Activated T-cell treated with anti-CD3 and anti-CD28 coated beads, Interleukin-2, amount 50 U/mL, for 72 hours (primary cell): ENCODE results near the gene ATP2A2. TPM values are rescaled to one million over a fixed set of nuclear protein-coding genes. Genes with fewer than 3 reads are reported as not detected.
"Not testable (repeated sequence)": the region's sequence is repeated elsewhere in the genome, so short reads cannot be mapped to it uniquely, and the experiment has no call there.

Experiments used
- ATAC-seq, 2 donors: fragments of 150-1000 bp; cut with Tn5 transposase; replicated peaks in 1 of 2; 2 replicates each; pipeline ENCODE4 v1.10.0; 2021; ENCODE audit warnings: moderate library complexity in 2 of 2, mild to moderate bottlenecking in 1 of 2
- DNase-seq, 2 donors: peaks; one replicate each; pipeline ENCODE4 v3.0.0; 2021 to 2022; ENCODE audit warnings: mixed read lengths in 1 of 2
- H3K27ac Mint-ChIP-seq: one replicate; pipeline ENCODE4 v1.8.0; 2022; ENCODE audit warnings: mild to moderate bottlenecking, moderate library complexity, mixed read lengths
- H3K27me3 Mint-ChIP-seq: one replicate; pipeline ENCODE4 v1.8.0; 2022; ENCODE audit warnings: low read depth, mixed read lengths
- H3K36me3 Mint-ChIP-seq, 2 donors: one replicate each; pipeline ENCODE4 v1.8.0; 2022; ENCODE audit warnings: mixed read lengths in 2 of 2, mild to moderate bottlenecking in 1 of 2; ENCODE audit not compliant: insufficient read depth in 2 of 2
- H3K4me1 Mint-ChIP-seq: one replicate; pipeline ENCODE4 v1.8.0; 2022; ENCODE audit warnings: low read depth, mixed read lengths
- H3K4me3 Mint-ChIP-seq, 2 donors: one replicate each; pipeline ENCODE4 v1.8.0; 2022; ENCODE audit warnings: mild to moderate bottlenecking in 2 of 2, mixed read lengths in 2 of 2, moderate library complexity in 2 of 2
- H3K9me3 Mint-ChIP-seq, 2 donors: one replicate each; pipeline ENCODE4 v1.8.0; 2022; ENCODE audit warnings: mixed read lengths in 2 of 2
- total RNA-seq, 2 donors: library from RNA; stranded (reverse); gene quantifications; one replicate each; pipeline ENCODE4 v1.2.3, GENCODE V29; 2022

ATP2A2 gene
- total RNA-seq, 2 donors from 2014 or later = 106 to 127 TPM

- H3K4me3 Mint-ChIP-seq = no peak overlapping the region
- DNase-seq (no peak), ATAC-seq (no peak)
- no peaks in the 10 kb centered on the region for H3K4me1 Mint-ChIP-seq
- H3K27me3 Mint-ChIP-seq = no peaks in the 10 kb centered on the region
- no peak overlapping the region for H3K27ac Mint-ChIP-seq
- H3K9me3 Mint-ChIP-seq = no peaks in the 10 kb centered on the region
- H3K36me3 Mint-ChIP-seq = no peaks in the 10 kb centered on the region
Measured at GRCh38 chr12:110249716-110250225, 31.3 kb upstream of the ATP2A2 start.

- Mint-ChIP-seq H3K4me1 (no peaks in the 10 kb centered on the region), H3K4me3 (no peak overlapping the region), H3K27ac (no peak overlapping the region), H3K36me3 (no peaks in the 10 kb centered on the region), H3K27me3 (no peaks in the 10 kb centered on the region), H3K9me3 (no peaks in the 10 kb centered on the region)
- DNase-seq (no peak), ATAC-seq (no peak)
Measured at GRCh38 chr12:110251381-110251780, 29.7 kb upstream of the ATP2A2 start.

- ATAC-seq (no peak), DNase-seq (no peak)
- H3K4me1 Mint-ChIP-seq = no peaks in the 10 kb centered on the region
- no peaks in the 10 kb centered on the region for H3K36me3 Mint-ChIP-seq
- H3K27me3 Mint-ChIP-seq = no peaks in the 10 kb centered on the region
- H3K4me3 Mint-ChIP-seq = no peak overlapping the region
- no peak overlapping the region for H3K27ac Mint-ChIP-seq
- H3K9me3 Mint-ChIP-seq = no peaks in the 10 kb centered on the region
Measured at GRCh38 chr12:110252716-110253115, 28.3 kb upstream of the ATP2A2 start.

GRCh38 chr12:110253176-110253575 is 27.9 kb upstream of the ATP2A2 start:
- H3K27ac Mint-ChIP-seq = no peak overlapping the region
- H3K36me3 Mint-ChIP-seq = no peaks in the 10 kb centered on the region
- H3K4me3 Mint-ChIP-seq = no peak overlapping the region
- H3K27me3 Mint-ChIP-seq = no peaks in the 10 kb centered on the region
- H3K9me3 Mint-ChIP-seq = no peaks in the 10 kb centered on the region
- DNase-seq (no peak), ATAC-seq (no peak)
- no peaks in the 10 kb centered on the region for H3K4me1 Mint-ChIP-seq

DNA sequence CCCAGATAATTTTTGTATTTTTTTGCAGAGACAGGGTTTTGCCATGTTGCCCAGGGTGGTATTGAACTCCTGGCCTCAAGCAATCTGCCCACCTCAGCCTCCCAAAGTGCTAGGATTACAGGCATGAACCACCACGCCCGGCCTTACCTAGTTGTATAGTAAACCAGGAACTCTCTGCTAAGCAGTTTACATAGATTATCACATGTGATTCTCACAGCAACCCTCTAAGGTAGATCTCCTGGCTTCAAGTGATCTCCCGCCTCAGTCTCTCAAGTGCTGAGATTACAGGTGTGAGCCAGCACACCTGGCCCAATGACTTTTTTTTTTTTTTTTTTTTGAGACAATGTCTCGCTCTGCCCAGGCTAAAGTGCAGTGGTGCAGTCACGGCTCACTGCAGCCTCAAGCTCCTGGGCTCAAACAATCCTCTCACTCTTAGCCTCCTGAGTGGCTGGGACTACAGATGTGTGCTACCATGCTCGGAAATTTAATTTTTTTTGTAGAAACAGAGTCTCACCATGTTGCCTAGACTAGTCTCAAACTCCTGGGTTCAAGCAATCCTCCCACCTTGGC is 26.0 kb upstream of the ATP2A2 start:
- no peak for DNase-seq
- no peak for ATAC-seq
- Mint-ChIP-seq H3K4me1 (no peaks in the 10 kb centered on the region), H3K36me3 (no peaks in the 10 kb centered on the region), H3K4me3 (no peak overlapping the region), H3K27me3 (no peaks in the 10 kb centered on the region), H3K9me3 (no peaks in the 10 kb centered on the region), H3K27ac (no peak overlapping the region)

DNA sequence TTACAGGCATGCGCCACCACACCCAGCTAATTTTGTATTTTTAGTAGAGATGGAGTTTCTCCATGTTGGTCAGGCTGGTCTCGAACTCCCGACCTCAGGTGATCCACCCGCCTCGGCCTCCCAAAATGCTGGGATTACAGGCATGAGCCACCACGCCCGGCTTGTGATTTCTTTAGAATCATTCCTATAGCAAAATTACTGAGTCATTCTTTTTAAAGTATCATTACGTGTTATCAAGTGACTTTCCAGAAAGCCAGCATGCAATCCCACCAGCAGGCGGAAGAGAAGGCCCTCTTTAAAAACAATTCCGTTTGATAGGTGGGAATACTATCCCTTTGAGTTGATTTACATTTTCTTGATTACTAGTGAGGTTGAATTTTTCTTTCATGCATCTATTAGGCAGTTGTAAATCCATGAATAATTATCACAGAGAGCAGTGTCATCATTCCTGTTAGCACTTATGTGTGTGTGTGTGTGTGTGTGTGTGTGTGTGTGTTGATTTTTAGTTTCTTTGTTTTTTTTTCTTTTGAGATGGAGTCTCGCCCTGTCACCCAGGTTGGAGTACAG is 25.1 kb upstream of the ATP2A2 start:
- not testable (repeated sequence) for H3K4me3 Mint-ChIP-seq, H3K27ac Mint-ChIP-seq, H3K9me3 Mint-ChIP-seq, DNase-seq, H3K36me3 Mint-ChIP-seq, ATAC-seq, H3K27me3 Mint-ChIP-seq, H3K4me1 Mint-ChIP-seq

GRCh38 chr12:110256780-110257431 is 24.1 kb upstream of the ATP2A2 start:
- Mint-ChIP-seq H3K27ac (no peak overlapping the region), H3K4me1 (no peaks in the 10 kb centered on the region), H3K4me3 (no peak overlapping the region), H3K9me3 (no peaks in the 10 kb centered on the region), H3K36me3 (no peaks in the 10 kb centered on the region), H3K27me3 (no peaks in the 10 kb centered on the region)
- ATAC-seq = no peak
- no peak for DNase-seq

GRCh38 chr12:110258466-110258865 is 22.6 kb upstream of the ATP2A2 start:
- no peaks in the 10 kb centered on the region for H3K36me3 Mint-ChIP-seq
- no peak for DNase-seq
- H3K9me3 Mint-ChIP-seq = no peaks in the 10 kb centered on the region
- H3K27me3 Mint-ChIP-seq = no peaks in the 10 kb centered on the region
- no peak overlapping the region for H3K4me3 Mint-ChIP-seq
- no peak overlapping the region for H3K27ac Mint-ChIP-seq
- ATAC-seq = no peak
- H3K4me1 Mint-ChIP-seq = no peaks in the 10 kb centered on the region

DNA sequence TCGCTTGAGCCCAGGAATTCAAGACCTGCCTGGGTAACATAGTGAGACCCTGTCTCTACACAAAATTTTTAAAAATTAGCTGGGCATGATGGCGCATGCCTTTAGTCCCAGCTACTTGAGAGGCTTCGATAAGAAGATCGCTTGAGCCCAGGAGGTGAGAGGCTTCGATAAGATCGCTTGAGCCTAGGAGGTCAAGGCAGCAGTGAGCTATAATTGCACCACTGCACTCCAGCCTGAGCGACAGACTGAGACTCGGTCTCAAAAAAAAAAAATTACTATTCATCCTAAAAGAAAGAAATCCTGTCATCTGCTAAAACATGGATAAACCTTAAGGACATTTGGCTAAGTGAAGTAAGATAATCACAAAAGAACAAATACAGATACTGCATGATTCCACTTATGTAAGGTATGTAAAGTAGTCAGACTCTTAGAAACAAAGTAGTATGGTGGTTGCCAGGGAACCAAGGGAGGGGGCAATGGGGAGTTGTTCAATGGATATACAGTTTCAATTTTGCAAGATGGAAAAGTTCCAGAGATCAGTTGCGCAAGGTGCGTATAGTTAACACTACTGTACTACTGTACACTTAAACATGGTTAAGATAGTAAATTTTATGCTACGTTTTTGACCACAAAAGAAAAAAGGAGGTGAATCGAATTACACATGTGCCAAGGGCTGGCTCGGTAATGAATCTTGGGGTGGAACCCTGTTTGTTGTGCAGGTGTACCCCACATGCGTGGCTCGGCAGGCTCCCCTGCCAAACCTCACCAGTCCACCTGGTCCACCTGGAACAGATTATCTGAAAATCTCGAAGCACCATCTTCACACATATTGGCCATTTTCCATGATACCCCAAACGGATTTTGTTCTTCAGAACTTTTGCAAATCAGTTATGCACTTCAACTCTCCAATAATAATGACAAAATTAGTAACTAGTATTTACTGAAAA is 18.3 kb upstream of the ATP2A2 start:
- H3K4me1 Mint-ChIP-seq = no peaks in the 10 kb centered on the region
- no peak overlapping the region for H3K27ac Mint-ChIP-seq
- DNase-seq (no peak), ATAC-seq (no peak)
- no peaks in the 10 kb centered on the region for H3K36me3 Mint-ChIP-seq
- no peaks in the 10 kb centered on the region for H3K27me3 Mint-ChIP-seq
- H3K4me3 Mint-ChIP-seq = no peak overlapping the region
- no peaks in the 10 kb centered on the region for H3K9me3 Mint-ChIP-seq

DNA sequence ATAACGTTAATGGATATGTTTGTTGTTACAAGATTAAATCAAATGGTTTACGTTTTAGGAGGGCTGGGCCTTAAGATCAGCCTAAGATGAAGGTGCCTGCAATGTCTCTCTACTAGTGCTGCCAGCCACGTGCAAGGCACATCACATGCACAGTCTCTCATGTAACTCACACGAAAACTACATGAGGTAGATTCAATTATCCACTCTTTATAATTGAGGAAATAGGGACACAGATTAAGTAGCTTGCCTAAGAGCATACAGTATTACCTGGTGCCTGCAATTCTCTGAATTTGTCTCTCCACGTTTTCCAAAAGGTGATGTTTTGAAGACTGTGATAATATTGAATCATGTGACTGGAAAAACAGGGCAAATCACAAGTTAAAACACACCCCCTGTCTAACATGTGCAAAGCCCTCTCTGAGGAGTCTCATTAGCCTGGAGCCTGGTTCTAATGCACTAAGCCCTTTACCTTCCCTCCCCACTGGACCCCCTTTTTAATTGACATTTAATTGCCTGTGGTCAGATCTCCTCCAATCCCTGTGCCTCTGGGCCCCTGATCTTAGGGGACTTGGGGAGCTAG is 14.6 kb upstream of the ATP2A2 start:
- Mint-ChIP-seq H3K4me1 (no peaks in the 10 kb centered on the region), H3K36me3 (no peaks in the 10 kb centered on the region), H3K27ac (no peak overlapping the region), H3K27me3 (peaks cover 8% of the 10 kb centered on the region), H3K9me3 (no peaks in the 10 kb centered on the region), H3K4me3 (no peak overlapping the region)
- no peak for ATAC-seq
- no peak for DNase-seq

DNA sequence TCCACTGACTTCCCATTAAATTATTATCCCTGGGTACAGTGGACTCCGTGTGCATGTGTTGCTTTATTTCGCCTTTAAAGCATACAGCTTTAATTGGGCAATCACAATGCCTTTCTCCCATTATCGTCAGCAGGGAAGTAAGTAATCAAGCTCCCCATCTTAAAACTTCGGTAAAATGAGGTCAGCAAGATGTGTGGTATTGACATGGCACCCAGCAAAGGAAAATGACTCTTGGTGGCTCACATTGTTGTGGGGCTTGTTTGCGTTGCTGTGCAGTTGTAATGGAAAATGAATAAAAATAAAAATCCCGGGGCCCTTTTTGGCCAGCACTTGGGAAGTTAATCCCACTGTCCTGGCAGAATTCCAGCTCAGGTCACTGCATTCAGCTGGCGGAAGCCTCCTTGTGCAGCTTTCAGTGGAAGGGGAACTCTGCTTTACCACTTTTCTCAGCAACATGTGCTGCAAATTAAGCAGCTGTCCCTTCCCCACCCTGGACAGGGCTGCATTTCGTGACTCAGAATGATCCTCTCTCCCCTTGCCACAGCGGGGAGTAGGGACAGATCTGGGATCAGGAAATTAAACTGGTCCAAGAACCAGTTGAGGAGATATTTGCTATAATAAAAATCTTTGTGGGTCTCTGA is 13.9 kb upstream of the ATP2A2 start:
- H3K27me3 Mint-ChIP-seq = peaks cover 8% of the 10 kb centered on the region
- H3K9me3 Mint-ChIP-seq = no peaks in the 10 kb centered on the region
- no peaks in the 10 kb centered on the region for H3K36me3 Mint-ChIP-seq
- H3K27ac Mint-ChIP-seq = no peak overlapping the region
- H3K4me1 Mint-ChIP-seq = no peaks in the 10 kb centered on the region
- ATAC-seq (no peak), DNase-seq (no peak)
- H3K4me3 Mint-ChIP-seq = no peak overlapping the region

DNA sequence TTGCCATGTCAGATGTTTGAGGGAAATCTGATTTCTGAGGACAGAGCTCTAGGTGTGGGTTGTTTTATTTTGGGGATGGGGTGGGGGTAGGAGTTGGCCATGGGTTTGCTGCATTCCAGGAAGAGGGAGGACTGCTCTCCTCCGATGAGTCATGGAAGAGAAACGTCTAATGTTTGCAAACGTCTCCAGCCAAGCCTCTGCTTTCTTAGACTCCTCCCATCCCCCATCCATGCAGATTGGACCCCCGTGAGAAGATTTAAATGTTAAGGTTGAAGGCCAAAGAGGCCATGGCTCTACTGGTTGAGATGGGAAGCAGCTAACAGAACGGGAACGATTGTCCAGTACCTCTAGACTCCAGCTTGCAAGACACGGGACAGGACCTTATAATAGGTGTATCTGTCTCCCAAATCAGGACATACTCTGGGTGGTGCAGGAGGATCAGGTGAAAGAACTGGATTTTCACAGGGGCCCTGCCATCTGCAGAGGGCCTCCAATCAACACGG is 11.4 kb upstream of the ATP2A2 start:
- ATAC-seq (no peak), DNase-seq (no peak)
- Mint-ChIP-seq H3K27me3 (peaks cover 8% of the 10 kb centered on the region), H3K4me1 (no peaks in the 10 kb centered on the region), H3K27ac (no peak overlapping the region), H3K4me3 (no peak overlapping the region), H3K9me3 (no peaks in the 10 kb centered on the region), H3K36me3 (no peaks in the 10 kb centered on the region)
